H9 (cell line): ENCODE results near the gene COL28A1. TPM values are rescaled to one million over a fixed set of nuclear protein-coding genes. Genes with fewer than 3 reads are reported as not detected.

Source experiments
- DNase-seq: peaks from one replicate; pipeline ENCODE4 v3.0.0-alpha.2; 2017
- H2AFZ ChIP-seq: one replicate; pipeline ENCODE4 v1.6.1; 2013; ENCODE audit warnings: mild to moderate bottlenecking, low read length, control low read depth, moderate library complexity
- H2AK5ac ChIP-seq: 2 replicates; pipeline ENCODE4 v1.6.1; 2013; ENCODE audit warnings: low read length, control low read depth, mixed read lengths; ENCODE audit not compliant: insufficient read length
- H2BK120ac ChIP-seq: one replicate; pipeline ENCODE4 v1.6.1; 2013; ENCODE audit warnings: low read depth, mild to moderate bottlenecking, low read length, control low read depth, inconsistent platforms; ENCODE audit not compliant: poor library complexity, severe bottlenecking
- H2BK12ac ChIP-seq: 2 replicates; pipeline ENCODE4 v1.6.1; 2013; ENCODE audit warnings: low read length, control low read depth, mixed read lengths, low read depth; ENCODE audit not compliant: insufficient read length
- H2BK15ac ChIP-seq: 2 replicates; pipeline ENCODE4 v1.6.1; 2013; ENCODE audit warnings: low read depth, low read length, control low read depth
- H2BK20ac ChIP-seq: one replicate; pipeline ENCODE4 v1.6.1; 2013; ENCODE audit warnings: low read depth, mild to moderate bottlenecking, low read length, control low read depth, inconsistent platforms; ENCODE audit not compliant: poor library complexity, severe bottlenecking
- H2BK5ac ChIP-seq: 2 replicates; pipeline ENCODE4 v1.6.1; 2013; ENCODE audit warnings: low read length, control low read depth, mixed read lengths; ENCODE audit not compliant: insufficient read length
- H3K14ac ChIP-seq: 2 replicates; pipeline ENCODE4 v1.6.1; 2013; ENCODE audit warnings: low read length, control low read depth; ENCODE audit not compliant: insufficient read depth
- H3K18ac ChIP-seq: 2 replicates; pipeline ENCODE4 v1.6.1; 2013; ENCODE audit warnings: low read depth, mild to moderate bottlenecking, mixed read lengths, low read length, control low read depth; ENCODE audit not compliant: insufficient read length
- H3K23ac ChIP-seq: 2 replicates; pipeline ENCODE4 v1.6.1; 2013; ENCODE audit warnings: low read length, control low read depth, mixed read lengths, low read depth; ENCODE audit not compliant: insufficient read length
- H3K23me2 ChIP-seq: 2 replicates; pipeline ENCODE4 v1.6.1; 2013; ENCODE audit warnings: low read depth, mild to moderate bottlenecking, mixed read lengths, low read length, control low read depth; ENCODE audit not compliant: insufficient read length, poor library complexity, severe bottlenecking
- H3K27ac ChIP-seq: 2 replicates; pipeline ENCODE4 v1.5.1; 2013; ENCODE audit warnings: low read length, control low read depth, mixed read lengths, low read depth; ENCODE audit not compliant: insufficient read length
- H3K27me3 ChIP-seq: 2 replicates; pipeline ENCODE4 v1.6.1; 2013; ENCODE audit warnings: low read length, control low read depth, inconsistent platforms; ENCODE audit not compliant: insufficient read depth
- H3K4ac ChIP-seq: 2 replicates; pipeline ENCODE4 v1.6.1; 2013; ENCODE audit warnings: low read depth, mild to moderate bottlenecking, control low read depth, inconsistent platforms, low read length, moderate library complexity
- H3K4me1 ChIP-seq: 2 replicates; pipeline ENCODE4 v1.6.1; 2013; ENCODE audit warnings: low read length, control low read depth, inconsistent platforms; ENCODE audit not compliant: insufficient read depth
- H3K4me2 ChIP-seq: 2 replicates; pipeline ENCODE4 v1.6.1; 2013; ENCODE audit warnings: low read length, control low read depth, mixed read lengths; ENCODE audit not compliant: insufficient read length, insufficient read depth
- H3K56ac ChIP-seq: 2 replicates; pipeline ENCODE4 v1.6.1; 2013; ENCODE audit warnings: low read depth, mild to moderate bottlenecking, mixed read lengths, low read length, control low read depth; ENCODE audit not compliant: insufficient read length
- H3K79me1 ChIP-seq: 2 replicates; pipeline ENCODE4 v1.6.1; 2013; ENCODE audit warnings: low read depth, mild to moderate bottlenecking, moderate library complexity, low read length, control low read depth, inconsistent platforms; ENCODE audit not compliant: insufficient read depth, poor library complexity, severe bottlenecking
- H3K79me2 ChIP-seq: 2 replicates; pipeline ENCODE4 v1.6.1; 2013; ENCODE audit warnings: low read length, control low read depth, inconsistent platforms; ENCODE audit not compliant: insufficient read depth
- H3K9ac ChIP-seq: 2 replicates; pipeline ENCODE4 v1.6.1; 2013; ENCODE audit warnings: low read length, control low read depth, mixed read lengths; ENCODE audit not compliant: insufficient read length; ENCODE audit errors: extremely low read depth
- H3K9me3 ChIP-seq: one replicate; pipeline ENCODE4 v1.6.1; 2013; ENCODE audit warnings: low read depth, low read length, inconsistent platforms; ENCODE audit not compliant: control insufficient read depth
- H3T11ph ChIP-seq: one replicate; pipeline ENCODE4 v1.6.1; 2013; ENCODE audit warnings: mild to moderate bottlenecking, low read length, control low read depth, inconsistent platforms
- H4K20me1 ChIP-seq: one replicate; pipeline ENCODE4 v1.6.1; 2013; ENCODE audit not compliant: control insufficient read depth, insufficient read length, insufficient read depth
- H4K5ac ChIP-seq: 2 replicates; pipeline ENCODE4 v1.6.1; 2013; ENCODE audit warnings: low read depth, mild to moderate bottlenecking, mixed read lengths, low read length, control low read depth; ENCODE audit not compliant: insufficient read length
- H4K8ac ChIP-seq: replicated peaks from 2 replicates; pipeline ENCODE4 v1.6.1; 2013; ENCODE audit warnings: low read length, control low read depth, mixed read lengths, low read depth; ENCODE audit not compliant: insufficient read length
- H4K91ac ChIP-seq: 2 replicates; pipeline ENCODE4 v1.6.1; 2013; ENCODE audit warnings: low read depth, mild to moderate bottlenecking, moderate library complexity, mixed read lengths, low read length, control low read depth; ENCODE audit not compliant: insufficient read length
- H3K27ac Mint-ChIP-seq, 3 experiments: 2 replicates in 2 of 3; 3 replicates in 1 of 3; pipeline ENCODE4 v1.8.0; 2020 to 2021; ENCODE audit warnings: mixed read lengths in 3 of 3, mild to moderate bottlenecking in 1 of 3, moderate library complexity in 1 of 3
- H3K27me3 Mint-ChIP-seq: 2 replicates; pipeline ENCODE4 v1.8.0; 2021; ENCODE audit warnings: low read depth, mild to moderate bottlenecking, moderate library complexity, mixed read lengths
- H3K36me3 Mint-ChIP-seq, 3 experiments: 2 replicates in 2 of 3; 3 replicates in 1 of 3; pipeline ENCODE4 v1.8.0; 2020 to 2021; ENCODE audit warnings: low read depth in 3 of 3, mixed read lengths in 3 of 3; ENCODE audit not compliant: insufficient read depth in 1 of 3
- H3K4me1 Mint-ChIP-seq, 2 experiments: 2 replicates each; pipeline ENCODE4 v1.8.0; 2020; ENCODE audit warnings: mixed read lengths in 2 of 2
- H3K4me3 Mint-ChIP-seq, 2 experiments: 2 replicates in 1 of 2; 3 replicates in 1 of 2; pipeline ENCODE4 v1.8.0; 2020 to 2021; ENCODE audit warnings: mild to moderate bottlenecking in 2 of 2, mixed read lengths in 2 of 2, moderate library complexity in 1 of 2
- H3K9me3 Mint-ChIP-seq, 2 experiments: 2 replicates in 1 of 2; 3 replicates in 1 of 2; pipeline ENCODE4 v1.8.0; 2020; ENCODE audit warnings: mild to moderate bottlenecking in 2 of 2, mixed read lengths in 2 of 2, moderate library complexity in 1 of 2
- CTCF ChIP-seq: fragments of 200-600 bp; sonication (generic); conservative IDR thresholded peaks from 3 replicates; pipeline ENCODE4 v1.8.0; 2021; ENCODE audit warnings: antibody characterized with exemption, mild to moderate bottlenecking
- WGBS: extraction: QIAGEN DNeasy Blood & Tissue Kit; methylation state at CpG from one replicate; pipeline ENCODE4 v1.1.7; 2013; ENCODE audit warnings: missing lambda C conversion rate, low lambda C conversion rate, mixed read lengths; ENCODE audit not compliant: insufficient read length; ENCODE audit errors: extremely low coverage; 5-methylcytosine and 5-hydroxymethylcytosine counted together
- total RNA-seq: library from RNA; stranded (reverse); gene quantifications from 2 replicates; pipeline ENCODE4 v1.2.1, GENCODE V29; 2021

Gene COL28A1
- total RNA-seq, 1 experiment from 2014 or later: 0.66 TPM

GRCh38 chr7:7566651-7567611, 31.3 kb upstream of the COL28A1 start, which contains the start of gene MIOS:
MIOS (plus strand) TSS chr7:7566884; CDS start chr7:7572476, 5,592 bp downstream.
- H2BK15ac ChIP-seq: no peak within 1 kb of the TSS
- H3K27ac ChIP-seq: no peak within 1 kb of the TSS
- no peak within 1 kb of the TSS for H4K91ac ChIP-seq
- no peaks in the 10 kb centered on the region for H3K9me3 ChIP-seq
- Mint-ChIP-seq H3K9me3 (peaks cover 10% of the 10 kb centered on the region in 2 experiments), H3K27ac (peak within 1 kb of the TSS in 2 of 3 experiments; percentile 33 to 58; a peak in 2 of 7 replicates), H3K4me3 (peak within 1 kb of the TSS; percentile 74 to 85), H3K27me3 (no peaks in the 10 kb centered on the region), H3K4me1 (peaks cover 15 to 20% of the 10 kb centered on the region in 2 experiments), H3K36me3 (peaks cover 23 to 27% (median 25%) of the 10 kb centered on the region in 3 experiments)
- no peak within 1 kb of the TSS for H2AK5ac ChIP-seq
- peaks cover 18% of the 10 kb centered on the region; the same call in 1 of the 2 replicates for H3K79me2 ChIP-seq
- no peaks in the 10 kb centered on the region for H3K27me3 ChIP-seq
- H3T11ph ChIP-seq: no peak within 1 kb of the TSS
- no peak for TF ChIP-seq CTCF
- no peak within 1 kb of the TSS for H2BK120ac ChIP-seq
- peak within 1 kb of the TSS; percentile 26 for H2AFZ ChIP-seq
- no peak within 1 kb of the TSS for H2BK5ac ChIP-seq
- H3K79me1 ChIP-seq: peaks cover 3% of the 10 kb centered on the region
- H3K4me1 ChIP-seq: peaks cover 8% of the 10 kb centered on the region; the same call in 1 of the 2 replicates
- H2BK12ac ChIP-seq: no peak within 1 kb of the TSS
- no peak within 1 kb of the TSS for H4K8ac ChIP-seq
- peak within 1 kb of the TSS; percentile 85 for H3K14ac ChIP-seq
- no peak within 1 kb of the TSS for H3K23ac ChIP-seq
- peak; percentile 75 for DNase-seq
- H2BK20ac ChIP-seq: no peak within 1 kb of the TSS
- H3K56ac ChIP-seq: no peak within 1 kb of the TSS
- peak within 1 kb of the TSS; percentile 84 for H3K9ac ChIP-seq
- peak within 1 kb of the TSS; percentile 83 for H3K18ac ChIP-seq
- H3K4me2 ChIP-seq: peak within 1 kb of the TSS; percentile 81
- H3K4ac ChIP-seq: no peak within 1 kb of the TSS; the same call in 1 of the 2 replicates
- WGBS: no CpG with 5 or more reads among the region's 96 CpGs
- H4K5ac ChIP-seq: no peak within 1 kb of the TSS
- H3K23me2 ChIP-seq: peaks cover 3% of the 10 kb centered on the region
- H4K20me1 ChIP-seq: no peaks in the 10 kb centered on the region
